HG02571 (cell line): ENCODE measurements around the gene GYS2.
"Not testable (repeated sequence)": the region's sequence is repeated elsewhere in the genome, so short reads cannot be mapped to it uniquely, and the experiment has no call there.

ENCODE experiments used
- ATAC-seq: cut with Tn5 transposase; IDR thresholded peaks from one replicate; pipeline ENCODE4 v1.9.1; 2021; ENCODE audit warnings: mild to moderate bottlenecking, moderate library complexity; ENCODE audit not compliant: unreplicated experiment

GYS2 gene

DNA sequence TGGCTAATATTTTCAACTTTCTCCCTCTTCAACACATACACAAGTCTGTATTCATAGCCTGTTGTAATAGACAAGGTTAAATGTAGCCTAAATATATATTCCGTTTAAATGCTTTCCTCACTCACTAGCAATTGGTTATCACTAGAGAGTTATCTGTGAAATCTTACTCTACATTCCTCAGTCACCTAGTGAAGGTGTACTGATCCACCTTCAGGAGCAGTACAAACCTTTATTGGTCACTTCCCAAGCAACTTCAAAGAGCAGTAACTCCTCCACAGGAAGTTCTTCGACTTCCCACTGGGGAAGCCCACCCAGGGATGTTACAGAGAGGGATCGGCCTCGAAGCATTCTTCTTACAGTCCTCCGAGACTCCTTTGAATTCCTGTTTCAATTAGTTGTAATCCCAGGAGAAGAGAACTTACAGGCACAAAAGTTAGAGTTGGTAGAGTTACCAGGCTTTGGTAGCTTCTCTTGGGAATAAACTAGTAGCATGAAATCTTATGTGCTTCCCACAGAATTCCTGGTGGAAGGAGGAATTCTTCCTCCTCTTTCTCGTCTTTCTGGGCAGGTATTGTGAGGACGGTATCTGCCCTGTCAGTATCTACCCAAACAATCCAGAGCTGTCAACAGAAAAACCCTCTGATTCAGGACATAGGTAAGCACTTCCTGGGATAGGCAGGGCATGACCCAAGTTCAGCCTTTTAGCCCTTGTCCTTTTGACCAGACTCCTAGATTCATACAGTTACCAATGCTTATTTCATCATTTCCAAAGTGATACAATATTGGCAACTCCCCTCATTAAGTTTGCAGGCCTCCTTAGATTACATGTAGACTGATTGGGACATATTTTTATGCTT, at the start of gene GYS2:
GYS2 (minus strand) TSS at position 603 of the 857 bp plus-strand sequence; CDS start at position 348, 255 bp downstream.
- no peak for ATAC-seq

DNA sequence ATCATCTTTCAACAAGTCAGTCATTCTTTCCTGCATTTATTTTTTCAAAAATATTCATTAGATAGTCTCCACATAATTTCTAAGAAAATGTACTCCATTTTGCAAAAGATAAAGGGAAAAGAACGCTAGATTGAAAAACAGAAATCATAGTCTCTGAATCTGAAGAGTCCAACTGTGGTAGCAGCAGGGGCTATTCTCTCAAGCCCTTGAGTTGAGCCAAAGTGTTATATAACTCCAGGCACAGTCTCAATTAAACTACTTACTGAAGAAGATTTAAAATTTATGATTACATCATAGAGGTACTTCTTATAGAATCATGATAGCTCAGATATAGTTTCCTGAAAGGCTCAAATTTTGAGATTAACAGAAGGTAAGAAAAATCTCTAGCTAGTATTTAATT, 47.2 kb upstream of the GYS2 start:
- ATAC-seq, result no peak

DNA sequence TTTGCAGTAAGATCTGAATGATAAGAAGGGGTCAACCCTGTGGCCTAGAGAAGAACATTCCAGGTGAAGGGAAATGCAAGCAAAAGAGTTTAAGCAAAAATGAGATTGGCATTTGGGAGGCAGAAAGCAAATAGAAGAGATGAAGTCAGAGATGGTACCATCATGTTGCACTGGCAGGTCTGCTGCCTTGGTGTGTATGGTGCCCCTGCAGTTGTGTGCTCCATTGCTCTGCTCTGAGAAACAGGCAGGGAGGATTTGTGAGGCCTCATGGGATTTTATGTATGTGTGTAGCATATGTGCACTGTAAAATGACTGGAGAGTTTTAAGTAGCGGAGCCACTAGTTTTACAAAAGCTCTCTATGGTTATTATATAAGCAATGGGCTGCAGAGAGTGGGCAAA, 46.4 kb upstream of the GYS2 start:
- no peak for ATAC-seq

DNA sequence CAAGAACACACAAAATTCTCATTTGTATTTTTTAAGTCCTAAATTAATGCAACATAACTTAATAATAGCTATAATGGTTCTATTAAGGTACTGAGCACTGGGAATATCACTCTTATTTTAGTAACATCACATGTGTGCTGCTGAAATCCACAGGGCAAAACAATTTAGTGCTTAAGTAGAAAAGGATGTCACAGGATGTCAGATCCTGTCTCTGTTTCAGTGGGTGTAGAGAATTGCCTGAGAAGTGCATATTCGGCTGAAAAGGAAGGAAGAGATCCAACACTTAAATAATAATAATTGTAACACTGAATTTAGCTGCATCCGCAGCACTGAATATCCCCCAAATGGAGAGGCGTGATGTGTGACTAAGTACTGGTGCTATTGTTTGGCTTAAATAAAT, 44.4 kb upstream of the GYS2 start:
- no peak for ATAC-seq

DNA sequence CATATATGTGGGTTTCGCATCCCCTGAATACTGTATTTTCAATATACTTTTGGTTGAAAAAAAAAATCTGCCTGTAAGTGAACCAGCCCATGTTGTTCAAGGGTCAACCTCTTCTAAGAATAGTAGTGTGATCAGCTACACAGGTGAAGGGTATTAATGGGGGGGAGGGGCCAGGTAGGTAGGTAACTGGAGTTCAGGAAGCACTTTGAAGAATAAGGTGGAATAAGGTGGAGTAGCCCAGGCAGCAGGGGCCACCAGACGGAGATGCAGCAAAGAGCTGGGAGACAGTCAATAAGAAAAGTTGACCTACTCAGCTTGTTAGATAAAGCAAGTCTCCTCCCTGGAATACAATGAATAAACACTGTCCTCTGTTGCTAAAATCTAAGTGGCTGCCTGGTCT, 43.7 kb upstream of the GYS2 start:
- no peak for ATAC-seq

DNA sequence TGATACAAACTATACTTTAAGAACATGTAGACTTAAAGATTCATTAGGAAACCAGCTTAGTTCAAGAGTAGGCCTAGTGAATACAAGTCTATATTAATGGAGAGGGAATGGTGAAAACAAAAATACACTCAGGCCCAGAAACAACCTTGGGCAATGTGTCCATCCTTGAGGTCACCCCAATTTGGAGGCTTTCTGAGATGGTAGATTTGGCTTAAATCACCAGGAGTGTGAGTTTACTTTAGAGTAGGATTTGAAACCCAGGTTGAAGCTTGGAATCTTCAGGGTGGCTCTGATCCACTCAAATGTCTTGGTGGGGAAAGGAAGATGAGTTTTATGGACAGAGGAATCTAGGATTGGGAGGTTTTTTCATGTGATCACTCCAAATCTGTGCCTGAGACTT, 42.5 kb upstream of the GYS2 start:
- ATAC-seq, result no peak

DNA sequence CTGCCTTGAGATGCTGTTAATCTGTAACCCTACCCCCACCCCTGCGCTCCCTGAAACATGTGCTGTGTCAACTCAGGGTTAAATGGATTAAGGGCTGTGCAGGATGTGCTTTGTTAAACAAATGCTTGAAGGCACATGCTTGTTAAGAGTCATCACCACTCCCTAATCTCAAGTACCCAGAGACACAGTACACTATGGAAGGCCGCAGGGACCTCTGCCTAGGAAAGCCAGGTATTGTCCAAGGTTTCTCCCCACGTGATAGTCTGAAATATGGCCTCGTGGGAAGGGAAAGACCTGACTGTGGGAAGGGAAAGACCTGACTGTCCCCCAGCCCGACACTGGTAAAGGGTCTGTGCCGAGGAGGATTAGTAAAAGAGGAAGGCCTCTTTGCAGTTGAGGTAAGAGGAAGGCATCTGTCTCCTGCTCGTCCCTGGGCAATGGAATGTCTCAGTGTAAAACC, 40.4 kb upstream of the GYS2 start:
- ATAC-seq, result not testable (repeated sequence)

DNA sequence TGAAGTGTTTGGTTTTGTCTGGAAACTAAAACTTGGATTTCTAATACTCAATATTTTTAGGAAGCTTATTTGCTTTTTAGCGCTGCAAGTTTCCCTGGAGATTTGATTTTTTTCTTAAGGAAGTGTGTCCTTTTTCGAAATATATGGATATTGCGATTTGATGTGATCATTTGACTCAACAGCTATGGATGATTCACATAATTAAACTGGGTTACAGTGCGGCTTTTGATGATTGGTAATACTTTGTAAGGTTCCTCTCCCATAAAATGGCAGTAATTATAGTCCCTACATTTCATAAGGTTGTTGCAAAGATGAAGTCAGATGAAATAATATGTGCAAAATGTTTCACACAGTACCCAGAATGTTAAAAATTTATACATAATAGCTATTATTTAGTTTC, 39.9 kb upstream of the GYS2 start:
- no peak for ATAC-seq

DNA sequence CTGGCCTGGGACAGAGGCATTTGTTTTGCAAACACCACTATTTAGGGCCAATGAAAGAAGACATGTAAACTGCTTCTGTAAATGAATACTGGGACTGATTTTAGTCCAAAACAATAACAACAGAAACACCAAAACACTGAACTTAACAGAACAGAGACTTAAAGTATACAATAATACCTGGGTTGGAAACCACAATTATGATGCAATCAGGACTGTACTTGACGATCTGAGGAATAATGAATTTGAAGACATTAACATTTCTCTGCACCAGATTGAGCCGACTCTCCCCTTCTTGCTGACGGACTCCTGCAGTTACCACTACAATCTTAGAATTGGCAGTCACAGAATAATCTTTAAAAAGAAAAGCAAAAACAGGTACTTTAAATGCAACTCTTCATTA, 39.1 kb upstream of the GYS2 start:
- ATAC-seq, result no peak

DNA sequence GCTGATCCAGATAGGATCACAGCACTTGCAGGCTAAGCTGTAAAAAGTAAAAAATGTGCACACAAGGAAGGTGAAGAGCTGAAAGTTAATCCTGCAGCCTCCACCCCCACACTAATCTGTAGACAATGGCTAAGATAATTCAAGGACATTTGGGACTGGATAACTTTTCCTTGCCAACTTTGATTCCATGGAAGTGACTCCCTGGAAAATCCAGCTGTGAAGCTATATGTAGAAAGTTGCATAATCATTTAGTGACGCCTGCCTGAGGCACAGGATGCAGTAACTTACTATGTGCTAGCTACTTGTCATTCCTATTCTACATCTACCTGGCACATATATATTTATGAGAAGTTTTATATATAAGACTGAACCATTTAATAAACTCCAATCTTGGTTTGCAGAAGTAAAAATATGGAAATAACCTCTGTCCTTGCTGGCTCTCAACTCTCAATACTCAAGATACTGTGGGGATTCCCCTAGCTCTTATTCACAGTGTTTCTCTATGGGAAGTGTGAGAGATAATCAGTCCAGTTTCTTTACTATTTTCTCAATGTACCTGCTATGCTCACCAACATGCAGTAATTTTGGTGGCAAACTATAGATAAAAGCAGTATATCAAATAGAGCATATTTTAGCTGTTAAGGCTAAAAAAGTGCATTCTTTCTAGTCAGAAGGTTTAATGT, 38.2 kb upstream of the GYS2 start:
- no peak for ATAC-seq

DNA sequence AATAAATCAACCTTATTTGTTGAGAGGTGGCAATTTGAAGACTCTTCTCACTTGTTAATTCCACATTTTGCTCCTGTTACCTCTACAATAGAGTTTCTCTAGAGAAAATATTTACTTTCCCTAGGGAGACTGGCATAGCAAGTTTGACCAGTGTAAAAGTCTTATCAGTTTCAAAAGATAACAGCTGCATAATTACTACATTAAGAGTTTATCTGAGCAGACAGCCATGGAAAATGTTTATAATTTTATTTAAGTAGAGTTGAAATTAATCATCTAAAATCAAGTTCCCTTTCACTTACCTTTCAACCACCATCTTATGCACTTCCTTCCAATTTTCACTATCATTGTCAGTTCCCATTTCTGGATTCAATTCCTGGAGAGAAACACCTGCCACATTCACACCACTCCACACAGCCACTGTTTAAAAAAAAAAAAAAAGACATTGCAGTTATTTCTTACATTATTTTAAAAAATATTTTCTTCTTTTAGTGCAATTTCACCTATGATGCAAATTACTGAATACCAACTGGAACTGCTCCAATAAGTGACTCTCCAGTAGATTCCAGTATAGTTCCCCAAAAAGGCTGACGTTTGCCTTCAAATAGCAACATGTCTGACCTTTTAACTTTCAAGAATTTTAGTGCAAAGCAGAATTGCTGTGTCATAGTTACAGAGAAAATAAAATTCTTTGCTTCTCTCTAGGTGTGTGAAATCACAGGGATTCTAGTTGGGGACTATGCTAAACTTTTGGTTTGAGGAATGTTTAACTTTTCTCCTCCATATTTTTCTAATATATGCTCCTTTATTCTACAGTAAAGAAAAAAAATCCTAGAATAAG, 33.6 kb upstream of the GYS2 start:
- ATAC-seq, result no peak

DNA sequence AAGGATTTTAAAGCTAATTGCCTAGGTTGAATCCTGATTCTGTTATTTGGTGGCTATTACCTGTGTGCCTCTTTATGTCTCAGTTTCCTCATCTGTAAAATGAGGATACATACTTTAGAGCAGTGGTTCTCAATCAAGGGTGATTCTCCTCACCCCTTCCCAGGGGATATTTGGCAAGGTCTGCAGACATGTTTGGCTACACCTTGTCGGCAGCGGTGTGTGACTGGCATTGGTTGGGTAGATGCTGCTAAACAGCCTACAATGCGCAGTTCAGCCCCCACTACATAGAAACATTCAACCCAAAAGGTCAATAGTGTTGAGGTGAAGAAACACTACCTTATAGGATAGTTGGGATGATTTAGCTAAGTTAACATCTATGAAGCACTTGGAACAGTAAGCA, 29.6 kb upstream of the GYS2 start:
- ATAC-seq, result no peak

DNA sequence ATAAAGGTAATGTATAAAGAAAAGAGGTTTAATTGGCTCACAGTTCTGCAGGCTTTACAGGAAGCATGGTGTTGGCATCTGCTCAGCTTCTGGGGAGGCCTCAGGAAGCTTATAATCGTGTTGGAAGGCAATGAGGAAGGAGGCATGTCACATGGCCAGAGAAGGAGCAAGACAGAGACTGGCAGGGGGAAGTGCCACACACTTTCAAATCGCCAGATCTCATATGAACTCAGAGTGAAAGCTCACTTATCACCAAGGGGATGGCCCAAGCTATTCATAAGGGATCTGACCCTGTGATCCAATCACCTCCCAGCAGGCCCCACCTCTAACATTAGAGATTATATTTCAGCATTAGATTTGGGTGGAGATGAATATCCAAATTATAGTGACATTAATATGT, 26.7 kb upstream of the GYS2 start:
- ATAC-seq, result no peak

DNA sequence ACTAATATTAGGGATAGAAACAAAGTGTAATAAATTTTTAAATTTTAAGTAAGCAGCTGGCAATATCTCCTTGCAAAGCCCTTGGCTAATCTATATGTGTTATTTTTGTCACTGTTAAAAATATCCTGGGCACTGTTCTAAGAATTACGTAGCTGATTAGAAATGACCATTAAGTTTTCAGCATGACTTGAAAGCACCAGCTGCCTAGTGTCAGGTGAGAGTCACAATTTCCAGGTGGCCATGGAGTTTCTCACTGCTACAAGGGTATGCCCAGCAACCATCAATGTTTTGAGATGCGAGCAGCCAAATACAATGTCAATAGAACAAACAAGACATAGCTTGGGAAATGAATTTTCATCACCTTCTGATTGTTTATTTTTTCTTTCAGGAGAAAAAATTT, 23.3 kb upstream of the GYS2 start:
- no peak for ATAC-seq

DNA sequence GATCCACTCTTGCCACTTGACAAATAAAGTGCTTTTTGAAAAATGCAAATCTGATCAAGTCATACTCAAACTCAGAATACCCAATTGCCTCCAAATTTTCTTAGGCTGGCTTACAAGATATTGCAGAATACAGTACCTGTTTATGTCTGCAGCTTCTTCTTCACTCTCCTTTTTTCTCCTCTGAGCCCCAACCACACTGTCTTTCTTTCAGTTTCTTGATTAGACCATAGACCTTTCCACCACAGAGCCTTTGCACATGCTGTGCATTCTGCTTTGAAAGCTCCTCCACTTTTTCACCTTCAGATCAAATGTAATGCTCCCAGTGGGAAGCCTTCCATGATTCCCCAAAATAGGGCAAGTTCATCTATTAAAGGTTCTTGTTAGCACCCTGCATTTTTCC, 13.9 kb upstream of the GYS2 start:
- ATAC-seq, result no peak

DNA sequence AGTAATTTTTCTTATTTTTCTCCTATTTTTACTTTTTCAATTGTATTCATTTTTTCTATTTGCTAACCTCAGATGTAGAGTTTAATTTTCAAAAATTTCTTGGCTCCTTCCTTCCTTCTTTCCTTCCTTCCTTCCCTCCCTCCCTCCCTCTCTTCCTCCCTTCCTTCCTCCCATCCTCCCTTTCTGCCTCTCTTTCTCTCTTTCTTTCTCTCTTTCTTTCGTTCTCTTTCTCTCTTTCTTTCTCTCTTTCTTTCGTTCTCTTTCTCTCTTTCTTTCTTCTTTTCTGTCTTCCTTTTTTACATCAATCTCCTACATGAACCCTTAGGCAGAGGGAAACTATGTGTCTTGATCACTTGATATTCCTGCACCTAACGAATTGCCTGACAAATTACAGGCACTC, 12.4 kb upstream of the GYS2 start:
- no peak for ATAC-seq

DNA sequence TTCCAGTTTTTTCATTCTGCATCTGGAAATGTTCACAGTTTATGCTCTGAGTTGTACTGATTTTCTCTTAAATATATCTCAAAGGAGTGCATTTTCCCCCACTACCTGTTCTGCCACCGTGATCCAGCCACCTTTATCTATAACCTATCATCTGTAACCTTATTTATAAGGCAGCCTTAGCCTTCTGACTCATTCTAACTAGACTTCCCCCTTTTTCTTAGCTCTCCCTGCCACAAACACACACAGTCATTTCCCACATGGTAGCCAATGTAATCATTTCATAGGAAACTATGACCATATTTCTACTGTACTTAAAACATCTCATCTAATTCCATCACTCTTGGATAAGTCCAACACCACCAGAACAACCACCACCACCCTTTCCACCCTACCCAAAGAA, 10.8 kb upstream of the GYS2 start:
- ATAC-seq, result no peak

DNA sequence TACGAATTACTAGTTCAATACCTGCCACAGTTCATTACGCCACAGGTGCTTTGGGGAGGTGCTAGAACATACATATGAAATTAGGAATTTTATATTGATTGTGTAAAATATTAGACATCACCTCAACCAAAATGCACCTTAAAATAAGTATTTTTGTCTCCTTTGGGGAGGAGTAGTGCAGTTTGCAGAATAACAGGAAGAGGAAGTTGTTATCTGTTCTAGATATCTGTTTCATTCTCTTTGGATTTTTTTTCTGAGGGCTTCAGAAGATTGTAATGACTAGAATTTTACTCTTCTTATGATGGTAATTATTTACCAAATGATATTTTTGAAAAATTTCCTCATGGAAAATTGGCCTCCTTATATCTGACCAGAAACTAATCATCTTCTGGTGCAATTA, 9.9 kb upstream of the GYS2 start:
- no peak for ATAC-seq

DNA sequence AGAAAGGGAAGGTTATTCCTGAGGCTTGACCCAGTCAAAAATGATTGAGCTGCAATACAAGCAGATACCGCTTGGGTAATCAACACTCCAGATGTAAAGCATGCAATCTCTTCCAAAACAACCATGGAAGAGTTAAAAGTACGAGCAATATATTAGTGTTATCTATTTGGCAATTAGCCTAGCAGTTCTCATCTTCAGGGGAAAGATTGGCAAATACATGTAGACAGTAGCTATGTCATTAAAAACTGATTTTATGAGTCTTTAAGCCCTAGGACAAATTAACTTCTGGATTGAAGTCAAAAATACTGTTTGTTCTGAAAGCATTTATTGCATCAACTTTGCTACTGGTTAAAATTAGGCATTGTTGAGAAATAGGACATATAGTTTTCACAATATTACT, 9.3 kb upstream of the GYS2 start:
- ATAC-seq, result no peak

DNA sequence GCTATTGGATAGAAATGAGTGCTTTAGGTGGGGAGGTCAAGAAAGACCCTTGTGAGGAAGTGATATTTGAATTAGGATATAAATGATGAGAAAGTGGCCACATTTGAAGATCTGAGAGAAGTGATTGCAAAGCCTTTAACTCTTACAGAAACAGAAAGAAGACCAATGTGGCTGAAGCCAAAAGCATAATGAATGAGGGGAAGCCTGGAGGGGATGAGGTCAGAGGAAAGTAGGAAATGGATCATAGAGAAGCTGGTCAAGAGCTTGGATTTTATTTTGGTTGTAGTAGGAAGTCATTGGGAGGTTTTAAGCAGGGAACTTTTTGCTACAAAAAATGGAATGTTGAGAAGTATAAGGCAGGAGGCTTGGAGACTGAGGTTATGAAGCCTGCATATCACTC, 3.5 kb upstream of the GYS2 start:
- ATAC-seq, result no peak

DNA sequence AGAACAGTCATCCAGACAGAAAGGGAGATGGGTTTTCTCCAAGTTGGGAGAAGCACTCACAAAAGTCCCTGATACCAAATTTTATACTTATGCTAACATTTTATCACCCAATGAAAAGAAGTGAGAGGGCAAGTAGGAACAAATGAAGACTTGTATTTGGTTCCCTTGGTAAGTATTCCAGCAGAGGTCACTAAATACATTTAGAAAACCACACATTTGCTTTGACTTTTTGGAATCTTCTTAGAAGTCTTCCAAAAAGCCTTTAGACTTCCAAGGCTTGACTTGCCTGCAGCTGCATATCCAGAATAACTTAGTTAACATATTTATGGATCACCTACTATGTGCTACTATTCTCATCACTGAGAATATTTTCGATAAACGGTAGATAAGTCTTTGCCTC, 3.1 kb upstream of the GYS2 start:
- ATAC-seq, result no peak

DNA sequence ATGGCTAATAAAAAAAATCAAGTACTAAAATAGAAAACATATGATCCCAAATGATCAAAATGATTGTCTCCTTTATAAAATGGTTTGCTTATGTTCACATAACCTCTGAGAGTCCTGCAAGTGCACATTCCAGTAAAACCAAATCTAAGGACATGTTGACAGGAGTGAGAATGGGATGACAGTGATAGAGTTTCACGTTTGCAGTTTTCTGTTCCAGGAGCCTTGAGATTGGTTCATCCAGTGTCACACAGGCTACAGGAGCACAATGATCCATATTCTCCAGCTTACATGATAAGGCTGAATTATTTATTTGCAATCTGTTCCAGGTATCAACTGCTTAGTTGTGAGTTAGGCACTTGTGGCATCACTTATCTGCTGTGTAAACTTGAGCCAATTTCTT, 1.5 kb upstream of the GYS2 start:
- ATAC-seq, result no peak
